Activated CD4-positive, alpha-beta T cell treated with anti-CD3 and anti-CD28 coated beads, Interleukin-2, Interleukin-6, amounts not matched to agents 100 ng/mL and 50 ng/mL, durations not matched to agents 16 hours and 8 hours (primary cell): ENCODE data around the gene ARL6IP6.

Source experiments
- DNase-seq: peaks from one replicate; pipeline ENCODE4 v3.0.0-alpha.2; 2020

Gene ARL6IP6

DNA sequence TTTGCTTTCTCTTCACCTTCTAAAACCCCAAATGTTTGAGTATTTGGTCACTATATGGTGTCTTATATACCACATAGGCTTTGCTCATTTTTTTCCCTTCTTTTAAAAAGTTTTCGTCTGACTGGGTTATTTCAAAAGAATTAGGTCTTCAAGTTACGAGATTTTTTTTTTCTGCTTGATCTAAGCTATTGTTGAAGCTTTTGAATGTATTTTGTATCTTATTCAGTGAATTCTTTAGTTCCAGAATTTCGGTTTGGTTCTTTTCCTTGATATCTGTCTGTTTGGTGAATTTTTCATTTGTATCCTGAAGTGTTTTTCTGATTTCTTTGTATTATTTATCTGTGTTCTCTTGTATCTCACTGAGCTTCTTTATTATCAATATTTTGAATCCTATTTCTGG is 93.5 kb downstream of the ARL6IP6 start:
- DNase-seq = no peak
